ENCODE results near the gene HHAT.

DNA sequence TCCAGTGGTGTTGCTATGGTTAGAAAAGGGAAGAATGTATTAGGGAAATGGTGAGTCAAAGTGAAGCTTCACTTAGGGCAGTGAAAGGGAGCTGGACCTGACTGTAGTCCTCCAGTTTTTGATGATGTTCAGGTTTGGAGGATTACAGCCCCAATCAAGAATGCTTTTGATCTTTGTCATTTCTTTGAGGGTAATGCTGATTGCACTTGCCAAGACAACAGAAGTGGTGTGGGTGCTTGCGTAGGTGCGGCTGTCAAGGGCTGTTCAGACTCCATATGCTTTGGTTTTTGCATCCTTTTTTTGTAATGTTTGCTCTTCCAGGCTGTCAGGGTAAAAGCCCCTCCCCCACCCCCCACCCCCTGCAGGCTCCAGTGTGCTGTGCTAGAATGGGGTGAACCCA, 38.9 kb downstream of the HHAT start:
- TF ChIP-seq, protein P1, sequence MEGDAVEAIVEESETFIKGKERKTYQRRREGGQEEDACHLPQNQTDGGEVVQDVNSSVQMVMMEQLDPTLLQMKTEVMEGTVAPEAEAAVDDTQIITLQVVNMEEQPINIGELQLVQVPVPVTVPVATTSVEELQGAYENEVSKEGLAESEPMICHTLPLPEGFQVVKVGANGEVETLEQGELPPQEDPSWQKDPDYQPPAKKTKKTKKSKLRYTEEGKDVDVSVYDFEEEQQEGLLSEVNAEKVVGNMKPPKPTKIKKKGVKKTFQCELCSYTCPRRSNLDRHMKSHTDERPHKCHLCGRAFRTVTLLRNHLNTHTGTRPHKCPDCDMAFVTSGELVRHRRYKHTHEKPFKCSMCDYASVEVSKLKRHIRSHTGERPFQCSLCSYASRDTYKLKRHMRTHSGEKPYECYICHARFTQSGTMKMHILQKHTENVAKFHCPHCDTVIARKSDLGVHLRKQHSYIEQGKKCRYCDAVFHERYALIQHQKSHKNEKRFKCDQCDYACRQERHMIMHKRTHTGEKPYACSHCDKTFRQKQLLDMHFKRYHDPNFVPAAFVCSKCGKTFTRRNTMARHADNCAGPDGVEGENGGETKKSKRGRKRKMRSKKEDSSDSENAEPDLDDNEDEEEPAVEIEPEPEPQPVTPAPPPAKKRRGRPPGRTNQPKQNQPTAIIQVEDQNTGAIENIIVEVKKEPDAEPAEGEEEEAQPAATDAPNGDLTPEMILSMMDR (IDR thresholded peaks at IDR 0.05; ENCODE audit: insufficient read depth, low read depth, low read length) = no peak
- TF ChIP-seq EZH2 (IDR thresholded peaks at IDR 0.05; ENCODE audit: insufficient read depth, low read length) = no peak
